ENCODE data around the gene TBCC. TPM values are rescaled to one million over a fixed set of nuclear protein-coding genes. Genes with fewer than 3 reads are reported as not detected.

Gene TBCC
- total and polyA plus RNA-seq, 2 experiments from 2014 or later, result 30.2 to 31.5 TPM

DNA sequence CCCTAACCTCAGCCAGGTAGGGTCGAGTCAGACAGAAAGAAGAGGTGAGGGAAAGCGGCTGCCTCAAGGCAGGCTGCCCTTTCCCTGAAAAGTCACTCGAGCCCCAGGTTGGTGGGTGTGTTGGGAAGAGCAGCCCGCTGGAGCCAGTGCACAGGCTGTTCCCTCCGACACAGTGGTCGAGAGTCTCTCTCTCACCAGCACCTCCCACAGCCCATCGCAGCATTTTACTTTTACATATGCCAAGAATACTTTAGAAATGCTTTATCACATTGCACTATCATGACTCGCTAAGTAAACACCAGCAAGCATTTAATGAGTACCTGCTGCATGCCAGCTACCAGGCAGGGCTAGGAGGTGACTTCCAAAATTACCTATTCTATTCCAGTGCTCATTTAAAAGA lies 25.2 kb downstream of the TBCC start:
- H3K27ac ChIP-seq, result no peak overlapping the region
- no peaks in the 10 kb centered on the region for H3K4me1 ChIP-seq (ENCODE audit: insufficient read depth)
- H3K4me3 ChIP-seq, result no peak overlapping the region
- no peak overlapping the region for H2AFZ ChIP-seq
- no peak overlapping the region for H3K4me2 ChIP-seq
- H3K27me3 ChIP-seq, result no peaks in the 10 kb centered on the region
- TF ChIP-seq, protein P1, sequence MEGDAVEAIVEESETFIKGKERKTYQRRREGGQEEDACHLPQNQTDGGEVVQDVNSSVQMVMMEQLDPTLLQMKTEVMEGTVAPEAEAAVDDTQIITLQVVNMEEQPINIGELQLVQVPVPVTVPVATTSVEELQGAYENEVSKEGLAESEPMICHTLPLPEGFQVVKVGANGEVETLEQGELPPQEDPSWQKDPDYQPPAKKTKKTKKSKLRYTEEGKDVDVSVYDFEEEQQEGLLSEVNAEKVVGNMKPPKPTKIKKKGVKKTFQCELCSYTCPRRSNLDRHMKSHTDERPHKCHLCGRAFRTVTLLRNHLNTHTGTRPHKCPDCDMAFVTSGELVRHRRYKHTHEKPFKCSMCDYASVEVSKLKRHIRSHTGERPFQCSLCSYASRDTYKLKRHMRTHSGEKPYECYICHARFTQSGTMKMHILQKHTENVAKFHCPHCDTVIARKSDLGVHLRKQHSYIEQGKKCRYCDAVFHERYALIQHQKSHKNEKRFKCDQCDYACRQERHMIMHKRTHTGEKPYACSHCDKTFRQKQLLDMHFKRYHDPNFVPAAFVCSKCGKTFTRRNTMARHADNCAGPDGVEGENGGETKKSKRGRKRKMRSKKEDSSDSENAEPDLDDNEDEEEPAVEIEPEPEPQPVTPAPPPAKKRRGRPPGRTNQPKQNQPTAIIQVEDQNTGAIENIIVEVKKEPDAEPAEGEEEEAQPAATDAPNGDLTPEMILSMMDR (IDR thresholded peaks at IDR 0.05; ENCODE audit: poor library complexity), result no peak
- no peak for TF ChIP-seq EZH2phosphoT487 (IDR thresholded peaks at IDR 0.05; ENCODE audit: low read depth, severe bottlenecking, unreplicated experiment)
- no peak for TF ChIP-seq EZH2 (IDR thresholded peaks at IDR 0.05; ENCODE audit: borderline replicate concordance)
- DNase-seq (ENCODE audit: low spot score), result no peak
- no peaks in the 10 kb centered on the region for H3K36me3 ChIP-seq (replicated peaks; ENCODE audit: insufficient read depth, low read depth)
- H3K79me2 ChIP-seq, result no peaks in the 10 kb centered on the region
- no peaks in the 10 kb centered on the region for H3K9me3 ChIP-seq (ENCODE audit: low read depth)
- no peaks in the 10 kb centered on the region for H4K20me1 ChIP-seq (ENCODE audit: insufficient read depth, poor library complexity, severe bottlenecking)
- WGBS (ENCODE audit: low lambda C conversion rate, missing lambda C conversion rate), result 71% methylated on average over 8 of the region's 8 CpGs
- H3K9me2 ChIP-seq (replicated peaks; ENCODE audit: insufficient read depth), result no peaks in the 10 kb centered on the region

DNA sequence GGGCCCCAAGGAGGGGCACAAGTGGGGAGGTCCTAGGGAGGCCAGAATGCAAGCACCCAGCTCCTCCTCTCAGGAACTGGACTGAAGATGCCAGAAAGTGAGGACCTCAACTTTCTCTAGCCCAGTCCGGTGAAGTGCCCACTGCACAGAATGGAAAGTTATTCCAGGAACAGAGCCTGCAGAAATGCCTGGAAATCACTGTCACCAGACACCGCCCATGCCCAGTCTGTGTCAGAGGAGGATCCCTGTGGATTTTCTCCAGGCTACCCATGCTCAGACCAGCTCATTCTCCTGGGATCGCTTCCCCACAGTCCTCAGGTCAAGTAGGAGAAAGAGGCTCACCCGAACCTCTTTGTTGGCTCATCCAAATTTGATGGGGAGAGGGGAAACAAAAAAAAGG lies 30.0 kb downstream of the TBCC start:
- H4K20me1 ChIP-seq (ENCODE audit: insufficient read depth, poor library complexity, severe bottlenecking), result no peaks in the 10 kb centered on the region
- no peak overlapping the region for H3K27ac ChIP-seq
- peaks cover 2% of the 10 kb centered on the region for H3K4me1 ChIP-seq (ENCODE audit: insufficient read depth)
- H3K27me3 ChIP-seq, result no peaks in the 10 kb centered on the region
- DNase-seq (ENCODE audit: low spot score), result no peak
- no peaks in the 10 kb centered on the region for H3K9me2 ChIP-seq (replicated peaks; ENCODE audit: insufficient read depth)
- no peak for TF ChIP-seq EZH2phosphoT487 (IDR thresholded peaks at IDR 0.05; ENCODE audit: low read depth, severe bottlenecking, unreplicated experiment)
- no peak for TF ChIP-seq EZH2 (IDR thresholded peaks at IDR 0.05; ENCODE audit: borderline replicate concordance)
- TF ChIP-seq, protein P1 (IDR thresholded peaks at IDR 0.05; ENCODE audit: poor library complexity), result no peak
- 92% methylated on average over 4 of the region's 4 CpGs for WGBS (ENCODE audit: low lambda C conversion rate, missing lambda C conversion rate)
- no peaks in the 10 kb centered on the region for H3K9me3 ChIP-seq (ENCODE audit: low read depth)
- no peaks in the 10 kb centered on the region for H3K79me2 ChIP-seq
- no peak overlapping the region for H3K4me2 ChIP-seq
- no peak overlapping the region for H2AFZ ChIP-seq
- no peak overlapping the region for H3K4me3 ChIP-seq
- H3K36me3 ChIP-seq (replicated peaks; ENCODE audit: insufficient read depth, low read depth), result no peaks in the 10 kb centered on the region

DNA sequence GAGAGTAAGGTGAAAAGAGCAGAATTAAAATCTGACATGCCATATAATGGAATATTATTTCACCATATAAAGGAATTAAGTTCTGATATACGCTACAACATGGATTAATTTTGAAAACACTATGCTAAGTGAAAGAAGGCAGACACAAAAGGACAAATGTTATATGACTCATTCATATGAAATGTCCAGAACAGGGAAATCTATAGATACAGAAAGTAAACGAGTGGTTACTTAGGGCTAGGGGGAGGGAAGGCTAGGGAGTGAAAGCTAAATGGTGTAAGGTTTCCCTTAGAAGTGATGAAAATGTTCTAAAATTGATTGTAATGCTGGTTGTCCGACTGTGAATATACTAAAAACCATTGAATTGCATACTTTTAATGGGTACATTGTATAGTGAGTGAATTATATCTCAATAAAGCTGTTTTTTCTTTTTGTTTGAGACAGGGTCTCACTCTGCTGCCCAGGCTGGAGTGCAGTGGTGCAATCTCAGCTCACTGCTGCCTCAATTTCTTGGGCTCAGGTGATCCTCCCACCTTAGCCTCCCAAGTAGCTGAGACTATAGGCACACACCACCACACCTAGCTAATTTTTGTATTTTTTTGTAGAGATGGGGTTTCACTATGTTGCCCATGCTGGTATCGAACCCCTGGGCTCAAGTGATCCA lies 31.7 kb downstream of the TBCC start:
- Histone ChIP-seq H3K27me3 (no peaks in the 10 kb centered on the region), H3K4me1 (ENCODE audit: insufficient read depth) (peaks cover 2% of the 10 kb centered on the region), H3K79me2 (no peaks in the 10 kb centered on the region), H3K9me3 (ENCODE audit: low read depth) (no peaks in the 10 kb centered on the region), H3K4me3 (no peak overlapping the region), H3K9me2 (replicated peaks; ENCODE audit: insufficient read depth) (no peaks in the 10 kb centered on the region), H2AFZ (no peak overlapping the region), H3K36me3 (replicated peaks; ENCODE audit: insufficient read depth, low read depth) (no peaks in the 10 kb centered on the region), H3K4me2 (peak overlapping the region; percentile 37), H4K20me1 (ENCODE audit: insufficient read depth, poor library complexity, severe bottlenecking) (no peaks in the 10 kb centered on the region), H3K27ac (no peak overlapping the region)
- DNase-seq (ENCODE audit: low spot score), result no peak
- TF ChIP-seq EZH2phosphoT487 (IDR thresholded peaks at IDR 0.05; ENCODE audit: low read depth, severe bottlenecking, unreplicated experiment), result no peak
- no peak for TF ChIP-seq EZH2 (IDR thresholded peaks at IDR 0.05; ENCODE audit: borderline replicate concordance)
- TF ChIP-seq, protein P1 (IDR thresholded peaks at IDR 0.05; ENCODE audit: poor library complexity), result no peak
- WGBS (ENCODE audit: low lambda C conversion rate, missing lambda C conversion rate), result 74% methylated on average over 4 of the region's 4 CpGs

Data from hepatocyte (in vitro differentiated cells).